Ishikawa (cell line): ENCODE results near the gene SUCLG1.

Experiments used
- CEBPB ChIP-seq: IDR thresholded peaks from 2 replicates; pipeline ENCODE4 v1.6.1; 2012
- CREB1 ChIP-seq: IDR thresholded peaks from 2 replicates; pipeline ENCODE4 v1.6.1; 2012; ENCODE audit warnings: low read depth
- EGR1 ChIP-seq: IDR thresholded peaks from 2 replicates; pipeline ENCODE4 v1.6.1; 2012
- EP300 ChIP-seq: IDR thresholded peaks from 2 replicates; pipeline ENCODE4 v1.6.1; 2012; ENCODE audit warnings: borderline replicate concordance
- FOXM1 ChIP-seq: IDR thresholded peaks from 2 replicates; pipeline ENCODE4 v1.6.1; 2012; ENCODE audit warnings: low read depth, borderline replicate concordance
- NFIC ChIP-seq: IDR thresholded peaks from 2 replicates; pipeline ENCODE4 v1.6.1; 2012
- RAD21 ChIP-seq: IDR thresholded peaks from 2 replicates; pipeline ENCODE4 v1.6.1; 2012; ENCODE audit warnings: low read depth
- TAF1 ChIP-seq: IDR thresholded peaks from 2 replicates; pipeline ENCODE4 v1.6.1; 2012; ENCODE audit warnings: low read depth, mild to moderate bottlenecking
- TCF12 ChIP-seq: IDR thresholded peaks from 2 replicates; pipeline ENCODE4 v1.6.1; 2012; ENCODE audit warnings: low read depth
- TEAD4 ChIP-seq: IDR thresholded peaks from 2 replicates; pipeline ENCODE4 v1.6.1; 2012
- YY1 ChIP-seq: IDR thresholded peaks from 2 replicates; pipeline ENCODE4 v1.6.1; 2012; ENCODE audit warnings: low read depth
- ZBTB7A ChIP-seq: IDR thresholded peaks from 2 replicates; pipeline ENCODE4 v1.6.1; 2012; ENCODE audit warnings: low read depth
- TF ChIP-seq, protein P1 (sequence below): IDR thresholded peaks from 2 replicates; pipeline ENCODE4 v1.6.1; 2012; ENCODE audit warnings: low read depth, mild to moderate bottlenecking
- TF ChIP-seq, protein P2 (sequence below): IDR thresholded peaks from 2 replicates; pipeline ENCODE4 v1.6.1; 2012
- TF ChIP-seq, protein P3 (sequence below): IDR thresholded peaks from 2 replicates; pipeline ENCODE4 v1.6.1; 2012

SUCLG1 gene

DNA sequence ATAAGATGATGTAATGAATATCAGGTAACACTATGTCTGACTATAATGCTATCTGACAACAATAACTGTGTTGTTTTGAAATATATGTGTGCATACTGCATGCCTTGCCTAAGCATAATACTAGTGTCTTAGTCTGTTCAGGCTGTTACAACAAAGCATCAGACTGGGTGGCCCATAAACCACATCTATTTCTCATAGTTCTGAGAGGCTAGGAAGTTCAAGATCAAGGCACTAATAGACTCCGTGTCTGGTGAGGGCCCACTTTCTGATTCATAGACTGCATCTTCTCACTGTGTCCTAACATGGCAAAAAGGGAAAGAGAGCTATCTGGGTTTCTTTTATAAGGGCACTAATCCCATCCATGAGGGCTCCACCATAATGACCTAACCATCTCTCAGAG, 80.1 kb downstream of the SUCLG1 start:
- TF ChIP-seq YY1 (no peak), RAD21 (no peak), FOXM1 (no peak), TEAD4 (no peak), ZBTB7A (no peak), NFIC (no peak), TAF1 (no peak), CREB1 (no peak), EP300 (no peak), EGR1 (no peak), TCF12 (no peak), CEBPB (no peak)
- TF ChIP-seq, protein P1, sequence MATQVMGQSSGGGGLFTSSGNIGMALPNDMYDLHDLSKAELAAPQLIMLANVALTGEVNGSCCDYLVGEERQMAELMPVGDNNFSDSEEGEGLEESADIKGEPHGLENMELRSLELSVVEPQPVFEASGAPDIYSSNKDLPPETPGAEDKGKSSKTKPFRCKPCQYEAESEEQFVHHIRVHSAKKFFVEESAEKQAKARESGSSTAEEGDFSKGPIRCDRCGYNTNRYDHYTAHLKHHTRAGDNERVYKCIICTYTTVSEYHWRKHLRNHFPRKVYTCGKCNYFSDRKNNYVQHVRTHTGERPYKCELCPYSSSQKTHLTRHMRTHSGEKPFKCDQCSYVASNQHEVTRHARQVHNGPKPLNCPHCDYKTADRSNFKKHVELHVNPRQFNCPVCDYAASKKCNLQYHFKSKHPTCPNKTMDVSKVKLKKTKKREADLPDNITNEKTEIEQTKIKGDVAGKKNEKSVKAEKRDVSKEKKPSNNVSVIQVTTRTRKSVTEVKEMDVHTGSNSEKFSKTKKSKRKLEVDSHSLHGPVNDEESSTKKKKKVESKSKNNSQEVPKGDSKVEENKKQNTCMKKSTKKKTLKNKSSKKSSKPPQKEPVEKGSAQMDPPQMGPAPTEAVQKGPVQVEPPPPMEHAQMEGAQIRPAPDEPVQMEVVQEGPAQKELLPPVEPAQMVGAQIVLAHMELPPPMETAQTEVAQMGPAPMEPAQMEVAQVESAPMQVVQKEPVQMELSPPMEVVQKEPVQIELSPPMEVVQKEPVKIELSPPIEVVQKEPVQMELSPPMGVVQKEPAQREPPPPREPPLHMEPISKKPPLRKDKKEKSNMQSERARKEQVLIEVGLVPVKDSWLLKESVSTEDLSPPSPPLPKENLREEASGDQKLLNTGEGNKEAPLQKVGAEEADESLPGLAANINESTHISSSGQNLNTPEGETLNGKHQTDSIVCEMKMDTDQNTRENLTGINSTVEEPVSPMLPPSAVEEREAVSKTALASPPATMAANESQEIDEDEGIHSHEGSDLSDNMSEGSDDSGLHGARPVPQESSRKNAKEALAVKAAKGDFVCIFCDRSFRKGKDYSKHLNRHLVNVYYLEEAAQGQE = no peak
- TF ChIP-seq, protein P2, sequence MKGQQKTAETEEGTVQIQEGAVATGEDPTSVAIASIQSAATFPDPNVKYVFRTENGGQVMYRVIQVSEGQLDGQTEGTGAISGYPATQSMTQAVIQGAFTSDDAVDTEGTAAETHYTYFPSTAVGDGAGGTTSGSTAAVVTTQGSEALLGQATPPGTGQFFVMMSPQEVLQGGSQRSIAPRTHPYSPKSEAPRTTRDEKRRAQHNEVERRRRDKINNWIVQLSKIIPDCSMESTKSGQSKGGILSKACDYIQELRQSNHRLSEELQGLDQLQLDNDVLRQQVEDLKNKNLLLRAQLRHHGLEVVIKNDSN = no peak
- TF ChIP-seq, protein P3, sequence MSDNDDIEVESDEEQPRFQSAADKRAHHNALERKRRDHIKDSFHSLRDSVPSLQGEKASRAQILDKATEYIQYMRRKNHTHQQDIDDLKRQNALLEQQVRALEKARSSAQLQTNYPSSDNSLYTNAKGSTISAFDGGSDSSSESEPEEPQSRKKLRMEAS = no peak

DNA sequence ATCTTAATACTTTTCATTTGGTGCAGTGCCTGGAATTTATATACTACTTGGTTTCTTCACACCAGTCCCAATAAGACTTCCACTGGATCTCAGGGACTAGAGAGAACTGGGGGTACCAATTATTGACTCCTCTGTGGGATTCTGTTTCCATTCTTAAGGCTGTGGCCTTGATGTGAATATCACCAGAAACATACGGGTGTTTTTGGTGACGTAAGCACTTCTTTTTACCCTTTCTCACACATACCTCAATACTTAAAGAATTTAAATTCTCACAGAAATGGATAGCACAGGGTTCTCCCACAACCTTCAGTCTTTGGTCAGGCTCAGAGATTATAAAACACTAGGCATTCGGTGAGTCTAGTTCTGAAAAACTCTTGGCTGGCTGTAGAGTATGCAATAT, 84.1 kb downstream of the SUCLG1 start:
- TF ChIP-seq, protein P1 = no peak
- TF ChIP-seq TAF1 (no peak), RAD21 (no peak), YY1 (no peak), EP300 (no peak), CREB1 (no peak), ZBTB7A (no peak), CEBPB (no peak), NFIC (no peak), EGR1 (no peak), FOXM1 (no peak), TEAD4 (no peak), TCF12 (no peak)
- TF ChIP-seq, protein P2 = no peak
- TF ChIP-seq, protein P3 = no peak

DNA sequence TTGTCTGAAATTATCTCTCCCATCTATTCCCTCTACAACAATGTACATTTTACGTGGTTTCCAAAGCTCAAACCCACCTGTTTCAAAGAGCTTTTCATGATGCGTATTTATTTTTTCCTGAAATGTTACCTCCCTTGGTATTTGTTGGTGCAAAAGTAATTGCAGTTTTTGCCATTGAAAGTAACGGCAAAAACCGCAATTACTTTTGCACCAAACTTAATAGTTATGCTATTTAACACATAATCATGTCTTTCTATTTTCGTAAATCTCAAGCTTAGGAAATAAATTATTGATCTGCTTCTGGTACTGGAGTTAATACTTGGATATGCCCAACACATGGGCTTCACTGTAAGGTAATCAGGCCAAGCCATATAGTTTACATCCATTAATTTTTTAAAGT, 85.2 kb downstream of the SUCLG1 start:
- TF ChIP-seq, protein P2 = no peak
- TF ChIP-seq TAF1 = no peak
- no peak for TF ChIP-seq YY1
- no peak for TF ChIP-seq ZBTB7A
- no peak for TF ChIP-seq CREB1
- no peak for TF ChIP-seq TCF12
- no peak for TF ChIP-seq NFIC
- TF ChIP-seq, protein P3 = no peak
- TF ChIP-seq EP300 = no peak
- no peak for TF ChIP-seq FOXM1
- no peak for TF ChIP-seq TEAD4
- no peak for TF ChIP-seq EGR1
- TF ChIP-seq, protein P1 = no peak
- TF ChIP-seq RAD21 = no peak
- no peak for TF ChIP-seq CEBPB
